Astrocyte (in vitro differentiated cells and primary cell): ENCODE measurements around the gene DGKI. TPM values are rescaled to one million over a fixed set of nuclear protein-coding genes. Genes with fewer than 3 reads are reported as not detected.

ENCODE experiments used
- DNase-seq: peaks from one replicate; pipeline ENCODE4 v3.0.0-alpha.2; 2010; ENCODE audit warnings: low read depth
- FAIRE-seq: peaks from 2 replicates; lab custom pipeline; 2011; peaks lifted over from hg19 to GRCh38; lab: Jason Lieb, UNC
- H2AFZ ChIP-seq: 2 replicates; pipeline ENCODE4 v1.6.0; 2012; ENCODE audit warnings: low read depth, low read length, inconsistent platforms
- H3K27ac ChIP-seq: 2 replicates; pipeline ENCODE4 v1.5.1; 2011; ENCODE audit warnings: low read depth, low read length, inconsistent platforms
- H3K27me3 ChIP-seq: 2 replicates; pipeline ENCODE4 v1.6.0; 2011; ENCODE audit warnings: low read length, inconsistent platforms; ENCODE audit not compliant: insufficient read depth
- H3K36me3 ChIP-seq: 2 replicates; pipeline ENCODE4 v1.5.1; 2011; ENCODE audit warnings: low read length, inconsistent platforms; ENCODE audit not compliant: insufficient read depth
- H3K4me1 ChIP-seq: 2 replicates; pipeline ENCODE4 v1.5.1; 2011; ENCODE audit warnings: low read length, inconsistent platforms; ENCODE audit not compliant: insufficient read depth
- H3K4me2 ChIP-seq: 2 replicates; pipeline ENCODE4 v1.6.0; 2012; ENCODE audit warnings: low read length, inconsistent platforms
- H3K4me3 ChIP-seq: 2 replicates; pipeline ENCODE4 v1.5.1; 2011; ENCODE audit warnings: low read depth, mild to moderate bottlenecking, low read length, inconsistent platforms; ENCODE audit not compliant: insufficient read depth
- H3K79me2 ChIP-seq: 2 replicates; pipeline ENCODE4 v1.6.0; 2012; ENCODE audit warnings: mild to moderate bottlenecking, low read length, inconsistent platforms; ENCODE audit not compliant: insufficient read depth
- H3K9ac ChIP-seq: 2 replicates; pipeline ENCODE4 v1.6.0; 2012; ENCODE audit warnings: mild to moderate bottlenecking, low read length, inconsistent platforms
- H3K9me3 ChIP-seq: 2 replicates; pipeline ENCODE4 v1.5.1; 2012; ENCODE audit warnings: low read depth, mild to moderate bottlenecking, low read length, inconsistent platforms; ENCODE audit not compliant: insufficient read depth
- H4K20me1 ChIP-seq: 2 replicates; pipeline ENCODE4 v1.6.0; 2012; ENCODE audit warnings: low read length, inconsistent platforms; ENCODE audit not compliant: insufficient read depth
- H3K27ac Mint-ChIP-seq: one replicate; pipeline ENCODE4 v1.8.0; 2021; ENCODE audit warnings: mild to moderate bottlenecking, mixed read lengths; ENCODE audit not compliant: unreplicated experiment
- H3K27me3 Mint-ChIP-seq: one replicate; pipeline ENCODE4 v1.8.0; 2021; ENCODE audit warnings: low read depth, mixed read lengths; ENCODE audit not compliant: unreplicated experiment
- H3K36me3 Mint-ChIP-seq: one replicate; pipeline ENCODE4 v1.8.0; 2021; ENCODE audit warnings: low read depth, mixed read lengths; ENCODE audit not compliant: unreplicated experiment
- H3K4me1 Mint-ChIP-seq: one replicate; pipeline ENCODE4 v1.8.0; 2021; ENCODE audit warnings: low read depth, mixed read lengths; ENCODE audit not compliant: unreplicated experiment
- H3K4me3 Mint-ChIP-seq: one replicate; pipeline ENCODE4 v1.8.0; 2021; ENCODE audit warnings: mild to moderate bottlenecking, moderate library complexity, mixed read lengths; ENCODE audit not compliant: unreplicated experiment
- H3K9me3 Mint-ChIP-seq: one replicate; pipeline ENCODE4 v1.8.0; 2021; ENCODE audit warnings: mild to moderate bottlenecking, mixed read lengths; ENCODE audit not compliant: unreplicated experiment
- EZH2 ChIP-seq: IDR thresholded peaks from 2 replicates; pipeline ENCODE4 v1.6.1; 2012; ENCODE audit warnings: mild to moderate bottlenecking, low read length, inconsistent platforms; ENCODE audit not compliant: insufficient read depth
- total RNA-seq: library from RNA; stranded (reverse); gene quantifications from 2 replicates; pipeline ENCODE4 v1.2.1, GENCODE V29; 2021
- TF ChIP-seq, protein P1 (sequence below): IDR thresholded peaks from 2 replicates; pipeline ENCODE4 v1.5.1; 2011; ENCODE audit warnings: low read depth, mild to moderate bottlenecking, inconsistent platforms, low read length, moderate library complexity; ENCODE audit not compliant: insufficient read depth

The DGKI gene
- total RNA-seq, 1 donor from 2014 or later = 6.3 TPM

DNA sequence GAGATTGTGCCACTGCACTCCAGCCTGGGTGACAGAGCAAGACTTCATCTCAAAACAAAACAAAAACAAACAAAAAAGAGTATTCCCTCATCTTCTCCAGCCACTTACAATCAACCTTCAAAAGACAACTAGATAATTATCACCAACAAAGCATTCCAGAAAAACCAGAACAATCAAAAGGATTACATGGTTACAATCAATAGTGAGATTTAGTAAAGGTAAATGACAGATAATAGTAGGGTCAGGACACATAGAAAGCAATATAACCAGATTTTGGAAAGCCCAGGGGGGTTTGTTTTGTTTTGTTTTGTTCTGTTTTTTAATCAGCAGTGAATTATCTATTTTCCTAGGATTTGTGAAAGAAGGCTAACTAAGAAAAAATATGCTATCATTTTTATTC, 412.2 kb downstream of the DGKI start:
- H3K9me3 Mint-ChIP-seq = no peaks in the 10 kb centered on the region
- peaks cover 3% of the 10 kb centered on the region for H3K36me3 Mint-ChIP-seq
- no peaks in the 10 kb centered on the region for H4K20me1 ChIP-seq
- no peaks in the 10 kb centered on the region for H3K9me3 ChIP-seq
- H3K27ac Mint-ChIP-seq = no peak overlapping the region
- H3K27me3 Mint-ChIP-seq = no peaks in the 10 kb centered on the region
- no peak overlapping the region for H3K27ac ChIP-seq
- H3K4me1 Mint-ChIP-seq = no peaks in the 10 kb centered on the region
- H3K27me3 ChIP-seq = no peaks in the 10 kb centered on the region
- H3K4me1 ChIP-seq = no peaks in the 10 kb centered on the region
- TF ChIP-seq EZH2 = no peak
- TF ChIP-seq, protein P1, sequence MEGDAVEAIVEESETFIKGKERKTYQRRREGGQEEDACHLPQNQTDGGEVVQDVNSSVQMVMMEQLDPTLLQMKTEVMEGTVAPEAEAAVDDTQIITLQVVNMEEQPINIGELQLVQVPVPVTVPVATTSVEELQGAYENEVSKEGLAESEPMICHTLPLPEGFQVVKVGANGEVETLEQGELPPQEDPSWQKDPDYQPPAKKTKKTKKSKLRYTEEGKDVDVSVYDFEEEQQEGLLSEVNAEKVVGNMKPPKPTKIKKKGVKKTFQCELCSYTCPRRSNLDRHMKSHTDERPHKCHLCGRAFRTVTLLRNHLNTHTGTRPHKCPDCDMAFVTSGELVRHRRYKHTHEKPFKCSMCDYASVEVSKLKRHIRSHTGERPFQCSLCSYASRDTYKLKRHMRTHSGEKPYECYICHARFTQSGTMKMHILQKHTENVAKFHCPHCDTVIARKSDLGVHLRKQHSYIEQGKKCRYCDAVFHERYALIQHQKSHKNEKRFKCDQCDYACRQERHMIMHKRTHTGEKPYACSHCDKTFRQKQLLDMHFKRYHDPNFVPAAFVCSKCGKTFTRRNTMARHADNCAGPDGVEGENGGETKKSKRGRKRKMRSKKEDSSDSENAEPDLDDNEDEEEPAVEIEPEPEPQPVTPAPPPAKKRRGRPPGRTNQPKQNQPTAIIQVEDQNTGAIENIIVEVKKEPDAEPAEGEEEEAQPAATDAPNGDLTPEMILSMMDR = no peak
- no peaks in the 10 kb centered on the region for H3K79me2 ChIP-seq
- H3K4me2 ChIP-seq = no peak overlapping the region
- no peak overlapping the region for H3K4me3 Mint-ChIP-seq
- no peak for FAIRE-seq
- no peaks in the 10 kb centered on the region for H3K36me3 ChIP-seq
- H3K9ac ChIP-seq = no peak overlapping the region
- no peak overlapping the region for H3K4me3 ChIP-seq
- no peak overlapping the region for H2AFZ ChIP-seq
- no peak for DNase-seq

DNA sequence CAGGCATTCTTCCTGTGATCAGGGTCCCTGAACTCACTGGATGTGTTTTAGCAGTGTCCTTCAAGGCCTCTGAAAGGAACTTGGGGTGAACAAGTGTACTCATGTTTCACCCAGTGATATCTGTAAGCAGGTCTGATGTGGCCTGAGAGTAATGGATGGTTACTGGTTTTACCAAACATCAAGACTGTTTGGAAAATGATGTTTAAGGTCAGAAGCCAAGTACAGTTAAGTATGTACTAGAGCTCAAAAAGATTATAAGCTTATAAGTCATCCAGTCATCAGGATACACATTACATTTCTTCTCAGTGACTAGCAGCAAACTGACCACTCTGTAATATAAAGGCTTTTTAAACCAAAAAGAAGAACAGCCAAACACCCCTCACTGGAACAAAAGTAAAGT, 423.5 kb downstream of the DGKI start:
- peaks cover 14% of the 10 kb centered on the region for H3K9me3 Mint-ChIP-seq
- H3K4me3 Mint-ChIP-seq = no peak overlapping the region
- DNase-seq = peak; percentile 70
- H3K4me3 ChIP-seq = no peak overlapping the region
- H3K4me1 Mint-ChIP-seq = no peaks in the 10 kb centered on the region
- no peaks in the 10 kb centered on the region for H3K79me2 ChIP-seq
- H2AFZ ChIP-seq = no peak overlapping the region
- H4K20me1 ChIP-seq = no peaks in the 10 kb centered on the region
- no peak overlapping the region for H3K27ac Mint-ChIP-seq
- H3K36me3 Mint-ChIP-seq = peaks cover 7% of the 10 kb centered on the region
- no peak overlapping the region for H3K4me2 ChIP-seq
- H3K9me3 ChIP-seq = no peaks in the 10 kb centered on the region
- H3K36me3 ChIP-seq = no peaks in the 10 kb centered on the region
- no peak overlapping the region for H3K27ac ChIP-seq
- no peak overlapping the region for H3K9ac ChIP-seq
- FAIRE-seq = no peak
- no peaks in the 10 kb centered on the region for H3K27me3 Mint-ChIP-seq
- no peaks in the 10 kb centered on the region for H3K27me3 ChIP-seq
- no peaks in the 10 kb centered on the region for H3K4me1 ChIP-seq
- TF ChIP-seq, protein P1 = no peak

DNA sequence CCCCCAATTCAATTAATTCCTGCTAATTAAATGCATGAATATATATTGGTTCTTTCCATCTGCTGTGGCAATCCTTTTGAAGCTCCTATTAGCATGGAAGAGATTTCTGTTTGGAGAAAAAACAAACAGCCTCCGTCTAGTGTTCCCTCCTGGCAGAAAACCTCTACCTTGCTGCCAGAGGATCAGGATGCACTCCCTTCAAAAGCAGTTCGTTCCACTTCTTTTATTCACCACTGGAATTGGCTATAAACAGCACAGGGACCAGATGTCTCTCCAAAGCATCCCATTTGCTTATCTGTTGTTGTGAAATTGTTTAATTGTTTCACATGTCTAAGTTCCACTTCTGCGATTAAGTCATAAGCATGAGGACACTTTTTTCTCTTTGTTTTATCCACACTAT, 425.4 kb downstream of the DGKI start:
- Histone ChIP-seq H3K4me1 (no peaks in the 10 kb centered on the region), H3K27ac (no peak overlapping the region), H3K9me3 (no peaks in the 10 kb centered on the region), H3K4me2 (no peak overlapping the region), H3K36me3 (no peaks in the 10 kb centered on the region), H3K79me2 (no peaks in the 10 kb centered on the region), H2AFZ (no peak overlapping the region), H3K27me3 (no peaks in the 10 kb centered on the region), H3K9ac (no peak overlapping the region), H4K20me1 (no peaks in the 10 kb centered on the region), H3K4me3 (no peak overlapping the region)
- peak; percentile 39 for DNase-seq
- TF ChIP-seq, protein P1 = no peak
- no peak for TF ChIP-seq EZH2
- Mint-ChIP-seq H3K9me3 (peaks cover 12% of the 10 kb centered on the region), H3K36me3 (peaks cover 6% of the 10 kb centered on the region), H3K4me3 (no peak overlapping the region), H3K4me1 (no peaks in the 10 kb centered on the region), H3K27ac (no peak overlapping the region), H3K27me3 (no peaks in the 10 kb centered on the region)
- FAIRE-seq = no peak
